Breast epithelium (tissue), 4 donors: ENCODE results near the gene KIF26B. TPM values are rescaled to one million over a fixed set of nuclear protein-coding genes. Genes with fewer than 3 reads are reported as not detected.
A peak's percentile ranks its signal among the peaks of the same experiment; 100 is the strongest.

Experiments used
- DNase-seq, 2 donors: peaks; one replicate each; pipeline ENCODE4 v3.0.0-alpha.2; 2019; ENCODE audit warnings: low spot score in 2 of 2
- H3K27ac ChIP-seq, 2 donors: fragments of 200-600 bp; sonication (generic) in 1 of 2; one replicate each; pipeline ENCODE4 v1.5.1; 2016 to 2019; ENCODE audit warnings: mild to moderate bottlenecking in 1 of 2
- H3K27me3 ChIP-seq, 2 donors: fragments of 200-600 bp; sonication (generic) in 1 of 2; one replicate each; pipeline versions ENCODE4 v1.5.1 to v1.6.0; 2017 to 2019; ENCODE audit warnings: control low read depth in 1 of 2, mild to moderate bottlenecking in 1 of 2
- H3K36me3 ChIP-seq: fragments of 200-600 bp; one replicate; pipeline ENCODE4 v1.5.1; 2019
- H3K4me1 ChIP-seq, 2 donors: fragments of 200-600 bp; sonication (generic); one replicate each; pipeline ENCODE4 v1.5.1; 2016 to 2019; ENCODE audit warnings: control low read depth in 1 of 2
- H3K4me3 ChIP-seq, 3 donors: fragments of 200-600 bp; sonication (generic); 1 replicate in 2 of 3; 2 replicates in 1 of 3; pipeline ENCODE4 v1.5.1; 2016 to 2019; ENCODE audit warnings: mild to moderate bottlenecking in 3 of 3, moderate library complexity in 2 of 3
- H3K9me3 ChIP-seq, 2 donors: fragments of 200-600 bp; sonication (generic) in 1 of 2; one replicate each; pipeline ENCODE4 v1.5.1; 2016 to 2019; ENCODE audit warnings: control low read depth in 1 of 2
- POLR2A ChIP-seq: fragments of 450-650 bp; IDR thresholded peaks from one replicate; pipeline ENCODE4 v1.6.1; 2016; ENCODE audit warnings: antibody characterized with exemption, mild to moderate bottlenecking, moderate library complexity
- POLR2AphosphoS5 ChIP-seq, 3 donors: sonication (generic); formaldehyde crosslinking; IDR thresholded peaks; one replicate each; pipeline ENCODE4 v1.6.1; 2017; ENCODE audit warnings: antibody characterized with exemption in 3 of 3
- intact Hi-C: fragments of 100-400 bp; cut with DNase I; formaldehyde crosslinking; loops from one replicate; pipeline ENCODE4 v1.15.1; 2023; ENCODE audit warnings: low total_unique reads
- total RNA-seq, 3 donors: library from RNA; depleted of rRNA; stranded (reverse); fragments of >200 nt; gene quantifications; one replicate each; pipeline ENCODE4 v1.1.0, GENCODE V29; 2016
- TF ChIP-seq, protein P1 (sequence below), 3 donors: fragments of 450-650 bp; IDR thresholded peaks; one replicate each; pipeline ENCODE4 v1.5.1; 2016 to 2017; ENCODE audit warnings: antibody characterized with exemption in 3 of 3, mild to moderate bottlenecking in 3 of 3, moderate library complexity in 3 of 3

The KIF26B gene
- total RNA-seq, 3 donors from 2014 or later = 0.32 to 1.0 (median 0.33) TPM

GRCh38 chr1:245291351-245291750 is 136.6 kb downstream of the KIF26B start:
- DNase-seq = no peak
- TF ChIP-seq, protein P1, sequence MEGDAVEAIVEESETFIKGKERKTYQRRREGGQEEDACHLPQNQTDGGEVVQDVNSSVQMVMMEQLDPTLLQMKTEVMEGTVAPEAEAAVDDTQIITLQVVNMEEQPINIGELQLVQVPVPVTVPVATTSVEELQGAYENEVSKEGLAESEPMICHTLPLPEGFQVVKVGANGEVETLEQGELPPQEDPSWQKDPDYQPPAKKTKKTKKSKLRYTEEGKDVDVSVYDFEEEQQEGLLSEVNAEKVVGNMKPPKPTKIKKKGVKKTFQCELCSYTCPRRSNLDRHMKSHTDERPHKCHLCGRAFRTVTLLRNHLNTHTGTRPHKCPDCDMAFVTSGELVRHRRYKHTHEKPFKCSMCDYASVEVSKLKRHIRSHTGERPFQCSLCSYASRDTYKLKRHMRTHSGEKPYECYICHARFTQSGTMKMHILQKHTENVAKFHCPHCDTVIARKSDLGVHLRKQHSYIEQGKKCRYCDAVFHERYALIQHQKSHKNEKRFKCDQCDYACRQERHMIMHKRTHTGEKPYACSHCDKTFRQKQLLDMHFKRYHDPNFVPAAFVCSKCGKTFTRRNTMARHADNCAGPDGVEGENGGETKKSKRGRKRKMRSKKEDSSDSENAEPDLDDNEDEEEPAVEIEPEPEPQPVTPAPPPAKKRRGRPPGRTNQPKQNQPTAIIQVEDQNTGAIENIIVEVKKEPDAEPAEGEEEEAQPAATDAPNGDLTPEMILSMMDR (IDR thresholded peaks at IDR 0.05) = no peak
- TF ChIP-seq POLR2AphosphoS5 (IDR thresholded peaks at IDR 0.05) (no peak), POLR2A (no peak)
- no peaks in the 10 kb centered on the region for H3K36me3 ChIP-seq
- H3K4me3 ChIP-seq = no peak overlapping the region
- H3K9me3 ChIP-seq = no peaks in the 10 kb centered on the region
- intact Hi-C loops = no loop called here
- no peak overlapping the region for H3K27ac ChIP-seq
- H3K27me3 ChIP-seq = peaks cover 0 to 5% of the 10 kb centered on the region in 2 donors
- H3K4me1 ChIP-seq = no peaks in the 10 kb centered on the region

GRCh38 chr1:245292141-245292540 is 137.4 kb downstream of the KIF26B start:
- Histone ChIP-seq H3K9me3 (no peaks in the 10 kb centered on the region), H3K4me3 (no peak overlapping the region), H3K27ac (no peak overlapping the region), H3K36me3 (no peaks in the 10 kb centered on the region), H3K27me3 (peaks cover 0 to 5% of the 10 kb centered on the region in 2 donors), H3K4me1 (no peaks in the 10 kb centered on the region)
- intact Hi-C loops = no loop called here
- TF ChIP-seq POLR2AphosphoS5 (IDR thresholded peaks at IDR 0.05) (no peak), POLR2A (no peak)
- DNase-seq = no peak

- Histone ChIP-seq H3K9me3 (no peaks in the 10 kb centered on the region), H3K4me3 (no peak overlapping the region), H3K4me1 (no peaks in the 10 kb centered on the region), H3K27me3 (peaks cover 0 to 5% of the 10 kb centered on the region in 2 donors), H3K36me3 (no peaks in the 10 kb centered on the region), H3K27ac (no peak overlapping the region)
- no peak for TF ChIP-seq POLR2A
- TF ChIP-seq, protein P1 (IDR thresholded peaks at IDR 0.05) = no peak
- no peak for DNase-seq
- intact Hi-C loops = no loop called here
Measured at GRCh38 chr1:245292553-245292952, 137.8 kb downstream of the KIF26B start.

DNA sequence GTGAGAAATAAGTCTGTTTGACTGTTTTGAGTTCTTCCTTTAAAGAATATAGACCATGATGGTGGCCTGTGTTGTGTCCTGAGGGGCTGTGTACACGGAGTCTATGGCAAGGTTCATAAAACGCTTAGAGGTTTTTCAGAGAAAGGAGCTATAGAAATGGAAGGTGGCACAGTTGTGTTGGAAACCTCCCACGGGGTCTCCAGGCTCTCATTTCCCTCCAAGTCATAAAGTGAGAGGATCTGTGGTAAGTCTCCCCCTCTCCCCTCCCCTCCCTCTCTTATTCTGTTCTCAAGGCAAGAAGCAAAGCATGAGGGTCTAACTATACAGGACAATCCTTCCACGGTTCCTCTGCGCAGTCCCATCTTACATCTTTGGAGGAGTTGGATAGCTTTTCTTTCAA is 139.2 kb downstream of the KIF26B start:
- H3K4me1 ChIP-seq = no peaks in the 10 kb centered on the region
- no peak for DNase-seq
- no peak overlapping the region for H3K4me3 ChIP-seq
- peaks cover 0 to 5% of the 10 kb centered on the region in 2 donors for H3K27me3 ChIP-seq
- no peak overlapping the region for H3K27ac ChIP-seq
- H3K9me3 ChIP-seq = no peaks in the 10 kb centered on the region
- intact Hi-C loops = no loop called here
- no peak for TF ChIP-seq POLR2A
- no peak for TF ChIP-seq POLR2AphosphoS5 (IDR thresholded peaks at IDR 0.05)
- TF ChIP-seq, protein P1 (IDR thresholded peaks at IDR 0.05) = no peak
- no peaks in the 10 kb centered on the region for H3K36me3 ChIP-seq

DNA sequence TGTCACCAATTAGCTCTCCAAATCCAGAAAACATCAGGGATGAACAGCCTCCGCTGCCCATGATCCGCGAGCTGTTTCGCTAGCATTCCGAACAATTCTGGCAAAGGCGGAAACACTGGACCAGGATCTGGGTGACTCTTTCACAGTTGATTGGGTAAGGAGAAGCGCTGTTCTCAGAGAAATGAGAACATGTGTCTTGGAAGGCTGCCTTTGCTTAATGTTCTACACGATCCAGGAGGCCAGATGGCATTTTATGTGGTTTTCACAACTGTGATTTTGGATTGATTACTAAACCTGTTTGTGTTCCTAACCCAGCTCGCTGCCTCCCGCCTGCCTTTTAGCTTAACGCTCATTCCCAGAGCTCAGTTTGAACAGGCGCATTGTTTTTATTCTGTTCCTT is 144.0 kb downstream of the KIF26B start:
- H3K4me3 ChIP-seq = peak overlapping the region in 1 of 3 donors; percentile 31
- H3K4me1 ChIP-seq = peaks cover 0 to 3% of the 10 kb centered on the region in 2 donors
- H3K9me3 ChIP-seq = no peaks in the 10 kb centered on the region
- TF ChIP-seq POLR2A (no peak), POLR2AphosphoS5 (IDR thresholded peaks at IDR 0.05) (no peak)
- TF ChIP-seq, protein P1 (IDR thresholded peaks at IDR 0.05) = no peak
- H3K27me3 ChIP-seq = peaks cover 0 to 11% of the 10 kb centered on the region in 2 donors
- intact Hi-C loops = no loop called here
- no peak overlapping the region for H3K27ac ChIP-seq
- DNase-seq = peak in 1 of 2 donors; percentile 59
- no peaks in the 10 kb centered on the region for H3K36me3 ChIP-seq

DNA sequence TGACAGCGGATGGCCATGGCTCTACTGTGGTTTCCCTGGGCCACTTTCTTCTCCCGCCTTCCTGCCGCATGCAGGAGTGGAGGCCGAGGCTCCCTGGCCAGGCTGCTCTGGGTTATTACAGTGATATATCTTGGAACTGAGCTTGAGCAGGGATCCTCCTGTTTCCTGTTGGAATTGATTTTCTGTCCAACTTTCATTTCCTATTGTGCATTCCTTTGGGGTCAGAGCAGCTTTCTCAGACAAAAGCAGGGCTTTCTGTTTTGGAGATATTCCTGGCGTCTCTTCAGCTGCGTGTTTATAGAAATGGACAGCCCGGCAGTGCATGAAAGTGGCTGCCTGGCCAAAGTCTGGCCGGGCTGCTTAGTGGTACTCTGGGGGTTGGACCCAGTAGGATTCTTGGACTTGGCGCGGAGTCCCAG is 146.4 kb downstream of the KIF26B start:
- TF ChIP-seq, protein P1 (IDR thresholded peaks at IDR 0.05) = no peak
- TF ChIP-seq POLR2A (no peak), POLR2AphosphoS5 (IDR thresholded peaks at IDR 0.05) (no peak)
- H3K9me3 ChIP-seq = no peaks in the 10 kb centered on the region
- no peak for DNase-seq
- peak overlapping the region in 2 of 3 donors; percentile 13 for H3K4me3 ChIP-seq
- H3K27ac ChIP-seq = no peak overlapping the region
- peaks cover 0 to 6% of the 10 kb centered on the region in 2 donors for H3K27me3 ChIP-seq
- peaks cover 0 to 3% of the 10 kb centered on the region in 2 donors for H3K4me1 ChIP-seq
- intact Hi-C loops = no loop called here
- H3K36me3 ChIP-seq = no peaks in the 10 kb centered on the region
